GM19240 (cell line): ENCODE measurements around the gene TIMM10.
"Not testable (repeated sequence)": the region's sequence is repeated elsewhere in the genome, so short reads cannot be mapped to it uniquely, and the experiment has no call there.

ENCODE experiments used
- DNase-seq: peaks from one replicate; pipeline ENCODE4 v3.0.0; 2011; ENCODE audit warnings: low spot score; ENCODE audit not compliant: insufficient read length

The TIMM10 gene

DNA sequence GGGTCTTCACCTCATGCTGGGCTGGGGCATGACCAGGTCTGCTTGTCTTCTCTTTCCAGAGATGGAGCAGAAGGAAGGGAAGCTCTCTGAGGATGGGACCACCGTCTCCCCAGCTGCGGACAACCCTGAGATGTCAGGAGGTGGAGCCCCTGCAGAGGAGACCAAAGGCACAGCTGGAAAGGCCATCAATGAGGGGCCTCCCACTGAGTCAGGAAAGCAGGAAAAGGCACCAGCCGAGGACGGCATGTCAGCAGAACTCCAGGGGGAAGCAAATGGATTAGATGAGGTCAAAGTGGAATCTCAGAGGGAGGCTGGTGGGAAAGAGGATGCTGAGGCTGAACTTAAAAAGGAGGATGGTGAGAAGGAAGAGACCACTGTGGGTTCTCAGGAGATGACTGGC lies 12.0 kb upstream of the TIMM10 start:
- DNase-seq: no peak

DNA sequence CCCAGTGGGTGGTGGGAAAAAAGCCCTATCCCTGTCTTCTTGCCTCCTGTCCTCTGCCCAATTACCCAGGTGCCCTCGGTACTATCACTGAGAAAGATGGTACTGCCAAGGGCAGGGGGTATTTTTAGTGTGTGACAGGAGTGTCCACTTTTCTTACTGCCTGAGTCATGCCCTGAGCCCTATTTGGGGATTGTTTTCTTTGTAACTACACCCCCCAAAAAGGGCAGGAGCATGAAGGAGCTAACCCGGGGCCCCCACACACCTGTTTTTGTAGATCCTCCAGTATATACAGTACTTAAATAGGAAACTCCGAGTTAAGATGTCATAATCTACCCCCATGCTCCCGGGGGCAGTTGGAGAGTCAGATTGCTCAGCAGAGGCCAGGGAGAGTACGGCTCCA lies 10.6 kb upstream of the TIMM10 start:
- no peak for DNase-seq

GRCh38 chr11:57539342-57539741 lies 8.8 kb upstream of the TIMM10 start:
- DNase-seq: no peak

GRCh38 chr11:57536947-57537619 lies 6.5 kb upstream of the TIMM10 start, which contains the start of gene SMTNL1:
Gene SMTNL1, plus strand, starts transcription at chr11:57537595. Its CDS starts 5,048 bp downstream, at chr11:57542643.
- DNase-seq: no peak

DNA sequence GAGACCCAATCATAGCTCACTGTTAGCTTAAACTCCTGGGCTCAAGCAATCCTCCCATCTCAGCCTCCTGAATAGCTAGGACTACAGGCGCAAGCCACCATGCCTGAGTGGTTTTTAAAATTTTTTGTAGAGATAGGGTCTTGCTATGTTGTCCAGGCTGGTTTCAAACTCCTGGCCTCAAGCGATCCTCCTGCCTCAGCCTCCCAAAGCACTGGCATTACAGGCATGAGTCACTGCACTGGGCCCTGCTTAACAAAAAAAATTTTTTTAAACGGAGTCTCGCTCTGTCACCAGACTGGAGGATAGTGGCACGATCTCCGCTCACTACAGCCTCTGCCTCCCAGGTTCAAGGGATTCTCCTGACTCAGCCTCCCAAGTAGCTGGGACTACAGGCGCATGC lies 3.9 kb upstream of the TIMM10 start:
- not testable (repeated sequence) for DNase-seq

DNA sequence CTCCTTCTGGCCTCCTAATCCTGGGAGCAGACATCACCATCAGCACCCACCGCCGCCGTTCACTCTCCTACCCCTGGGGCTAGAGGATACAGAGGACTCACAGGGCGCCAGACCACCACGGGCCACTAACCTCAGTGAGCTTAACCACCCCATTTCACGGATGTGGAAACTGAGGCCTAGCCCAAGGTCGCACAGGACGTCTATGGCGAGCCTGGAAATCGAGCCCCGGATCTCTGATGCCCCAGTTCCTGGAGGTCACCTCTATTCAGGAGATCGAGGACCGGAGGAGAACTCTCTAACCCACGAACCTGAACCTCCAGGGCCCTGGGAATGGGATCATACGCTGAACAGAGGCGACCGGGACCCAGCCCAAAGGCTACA lies 349 bp downstream of the TIMM10 start:
- DNase-seq: no peak

DNA sequence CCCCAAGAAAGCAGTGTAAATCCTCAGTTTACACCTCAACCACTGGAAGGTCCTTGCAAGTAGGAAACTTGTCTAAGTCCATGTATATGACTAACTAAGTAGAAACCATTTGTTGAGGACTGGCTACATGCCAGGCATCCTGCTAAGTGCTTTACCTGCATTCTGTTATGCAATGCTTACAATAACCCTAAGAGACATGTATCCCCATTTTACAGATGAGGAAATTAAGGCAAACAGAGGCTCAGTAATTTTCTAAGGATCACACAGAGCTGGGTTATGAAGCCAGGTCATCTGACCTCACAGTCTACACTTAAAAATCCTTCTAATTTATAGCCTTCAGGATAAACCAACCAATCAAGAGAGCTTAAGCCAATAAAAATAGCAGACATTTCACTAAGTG lies 1.5 kb downstream of the TIMM10 start:
- DNase-seq: no peak

- DNase-seq: no peak
Measured at GRCh38 chr11:57527056-57527631, 3.4 kb downstream of the TIMM10 start.

GRCh38 chr11:57523419-57523818 lies 7.1 kb downstream of the TIMM10 start:
- DNase-seq: no peak

GRCh38 chr11:57521116-57521515 lies 9.4 kb downstream of the TIMM10 start:
- no peak for DNase-seq

DNA sequence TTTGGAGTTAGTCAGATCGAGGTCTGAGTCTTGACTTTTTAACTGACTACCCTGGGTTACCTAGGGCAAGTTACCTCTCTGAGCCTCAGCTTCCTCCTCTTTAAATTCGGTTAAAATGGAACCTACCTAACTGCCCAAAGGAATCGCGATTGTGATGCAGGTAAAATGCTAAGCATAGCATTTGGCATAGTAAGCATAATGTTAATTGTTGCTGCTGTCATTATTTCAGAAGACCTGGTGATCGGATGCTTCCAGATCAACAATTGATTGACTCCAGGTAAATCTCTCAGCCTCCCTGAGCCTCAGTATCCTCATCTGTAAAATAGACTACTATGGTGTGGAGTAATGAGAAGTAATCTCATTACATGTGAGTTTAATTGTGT lies 14.5 kb downstream of the TIMM10 start:
- no peak for DNase-seq

GRCh38 chr11:57515332-57516060 lies 15.1 kb downstream of the TIMM10 start, which contains the start of gene SLC43A1:
Gene SLC43A1, minus strand, starts transcription at chr11:57515702. Its CDS starts 1,591 bp downstream, at chr11:57514111.
- peak; percentile 26 for DNase-seq

DNA sequence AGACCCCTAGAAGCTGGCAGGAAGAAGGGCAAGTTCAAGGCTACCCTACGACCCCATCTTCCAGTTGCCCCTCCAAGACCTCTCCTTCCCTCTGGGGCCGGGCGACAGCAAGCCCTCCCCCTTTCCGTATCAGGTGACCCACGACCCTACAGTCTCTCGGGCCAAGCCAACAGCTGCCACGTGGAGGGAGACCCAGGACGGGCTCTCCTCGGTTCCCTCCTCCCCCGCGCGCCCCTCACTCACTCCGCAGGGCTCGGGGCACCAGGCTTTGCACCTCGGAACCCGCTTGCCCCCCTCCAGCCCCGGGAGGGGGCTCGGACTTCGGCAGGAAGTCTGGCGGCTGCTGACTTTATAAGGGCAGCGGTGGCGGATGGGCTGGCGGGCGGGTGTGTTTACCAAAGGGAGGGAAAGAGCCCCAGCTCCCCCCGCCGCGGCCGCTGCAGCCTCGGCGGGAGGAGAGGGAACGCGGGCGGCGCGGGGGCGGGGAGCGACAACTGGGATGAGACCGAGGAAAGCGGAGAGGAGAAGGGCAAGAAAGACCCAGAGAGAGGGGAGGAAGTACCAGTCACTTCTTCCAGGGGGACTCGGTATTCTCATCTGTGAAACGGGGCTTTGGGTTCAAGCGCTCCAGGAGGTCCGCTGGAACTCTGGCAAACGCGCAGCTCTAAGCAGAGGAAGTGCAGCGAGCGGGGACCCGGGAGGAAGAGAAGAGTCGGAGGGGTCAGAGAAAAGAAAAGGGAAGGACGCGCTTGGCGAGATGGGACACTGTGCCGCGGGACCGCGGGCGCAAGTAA lies 15.8 kb downstream of the TIMM10 start:
- no peak for DNase-seq

GRCh38 chr11:57513911-57514537 lies 16.5 kb downstream of the TIMM10 start:
- no peak for DNase-seq

GRCh38 chr11:57513452-57513795 lies 17.1 kb downstream of the TIMM10 start:
- no peak for DNase-seq

DNA sequence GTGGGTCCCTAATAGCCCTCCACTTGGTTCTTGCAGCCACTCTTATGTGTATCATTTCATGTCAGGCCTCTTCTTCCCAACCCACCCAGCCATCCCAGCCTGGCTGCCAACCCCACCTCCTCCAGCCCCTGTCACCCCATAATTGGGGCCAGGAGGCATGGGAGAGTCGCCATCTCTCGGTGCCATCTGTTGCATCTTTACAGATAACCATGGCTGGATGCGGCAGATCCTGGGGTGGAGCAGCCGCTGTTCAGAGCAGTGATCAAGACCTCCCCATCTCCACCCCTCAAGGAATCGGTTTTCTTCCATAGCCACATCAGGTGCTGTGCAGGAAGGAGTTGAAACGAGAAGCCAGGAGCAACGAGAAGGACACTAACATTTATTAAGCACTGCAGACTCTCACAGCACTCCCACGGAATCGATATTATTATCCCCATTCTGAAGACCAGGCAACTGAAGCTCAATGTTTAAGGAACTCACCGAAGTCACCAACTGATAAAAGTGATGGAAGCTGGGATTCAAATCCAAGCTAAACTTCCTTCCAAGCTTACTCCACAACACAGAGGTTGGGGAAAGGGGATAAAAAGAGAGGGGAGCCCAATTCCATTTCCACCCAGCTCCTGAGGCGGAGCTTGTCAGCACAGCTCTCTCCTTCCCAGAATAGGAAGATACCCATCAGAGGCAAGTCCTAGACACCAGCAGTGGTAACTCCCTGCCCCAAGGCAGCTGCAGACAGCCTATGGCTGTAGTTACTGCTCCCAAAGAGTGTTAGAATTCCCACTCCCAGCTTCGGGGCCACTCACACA lies 17.7 kb downstream of the TIMM10 start:
- no peak for DNase-seq

DNA sequence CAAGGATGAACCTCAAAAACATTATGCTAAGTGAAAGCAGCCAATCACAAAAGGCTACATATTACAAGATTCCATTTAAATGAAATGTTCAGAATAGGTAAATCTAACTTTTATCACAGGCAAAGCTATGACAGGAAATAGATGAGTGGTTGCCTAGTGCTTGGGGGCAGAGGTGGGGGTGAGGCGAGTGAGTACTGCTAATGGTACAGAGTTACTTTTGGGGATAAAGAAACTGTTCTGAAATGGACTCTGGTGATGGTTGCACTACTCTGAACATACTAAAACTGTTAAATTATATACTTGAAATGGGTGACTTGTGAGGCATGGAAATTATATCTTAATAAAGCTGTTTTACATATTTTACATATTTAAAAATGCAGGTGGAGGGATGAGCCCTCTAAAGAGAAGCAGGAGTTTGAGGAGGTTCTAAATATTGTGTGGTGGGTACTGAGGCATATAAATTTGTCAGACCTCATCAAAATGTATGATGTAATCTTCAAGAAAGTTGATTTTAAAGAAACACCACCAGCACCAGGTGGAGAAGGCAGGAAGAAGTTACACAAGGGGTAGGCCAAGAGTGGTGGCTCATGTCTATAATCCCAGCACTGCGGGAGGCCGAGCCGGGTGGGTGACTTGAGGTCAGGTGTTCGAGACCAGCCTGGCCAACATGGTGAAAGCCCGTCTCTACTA lies 18.7 kb downstream of the TIMM10 start:
- DNase-seq: no peak

DNA sequence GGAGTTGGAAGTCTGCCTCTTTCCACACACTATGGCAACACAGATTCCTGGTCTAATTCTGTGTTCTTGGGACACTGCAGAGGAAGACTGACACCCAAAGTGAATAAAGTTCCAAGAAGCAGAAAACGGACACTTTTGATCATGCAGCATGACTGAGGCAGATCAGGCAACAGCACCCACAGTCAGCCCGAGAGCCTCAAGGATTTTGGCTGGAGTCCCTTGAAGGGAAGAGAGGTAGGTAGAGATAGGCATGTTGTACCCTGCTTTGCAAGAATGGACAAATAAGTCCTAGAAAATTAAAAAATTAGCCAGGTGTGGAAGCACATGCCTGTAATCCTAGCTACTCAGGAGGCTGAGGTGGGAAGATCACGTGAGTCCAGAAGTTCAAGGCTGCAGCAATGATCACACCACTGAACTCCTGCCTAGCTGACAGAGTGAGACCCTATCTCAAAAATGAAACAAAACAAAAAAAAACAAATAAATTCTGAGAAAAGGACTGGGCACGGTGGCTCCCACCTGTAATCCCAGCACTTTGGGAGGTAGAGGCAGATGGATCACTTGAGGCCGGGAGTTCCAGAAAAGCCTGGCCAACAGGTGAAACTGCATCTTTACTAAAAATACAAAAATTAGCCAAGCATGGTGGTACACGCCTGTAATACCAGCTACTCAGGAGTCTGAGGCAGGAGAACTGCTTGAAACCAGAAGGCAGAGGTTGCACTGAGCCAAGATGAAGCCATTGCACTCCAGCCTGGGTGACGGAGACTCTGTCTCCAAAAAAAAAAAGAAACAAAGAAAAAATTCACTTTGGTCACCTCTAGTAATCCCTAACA lies 22.0 kb downstream of the TIMM10 start:
- DNase-seq: no peak

DNA sequence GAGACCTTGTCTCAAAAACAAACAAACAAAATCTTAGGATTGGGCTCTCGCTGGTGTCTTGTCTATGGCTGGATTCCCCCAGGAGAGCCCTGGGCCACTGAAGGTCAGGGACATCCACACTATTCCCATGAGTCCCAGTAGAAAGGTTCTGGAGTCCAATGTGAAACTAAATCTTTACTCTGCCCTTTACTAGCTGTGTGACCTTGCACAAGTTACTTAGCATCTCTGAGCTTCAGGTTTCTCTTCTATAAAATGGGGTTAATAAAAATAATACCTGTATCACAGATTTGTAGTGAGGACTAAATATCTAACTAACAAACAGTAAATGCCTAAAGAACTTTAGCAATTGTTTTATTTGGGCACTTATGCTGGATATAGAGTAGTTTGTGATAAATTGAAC lies 24.0 kb downstream of the TIMM10 start:
- DNase-seq: no peak
